RWPE2 (cell line): ENCODE measurements around the gene PSMD3.

Source experiments
- ATAC-seq: fragments of 200-7000 bp; cut with Tn5 transposase; 3 replicates; pipeline ENCODE4 v1.9.1; 2021; ENCODE audit warnings: low read depth
- DNase-seq: peaks from one replicate; pipeline ENCODE4 v3.0.0-alpha.2; 2020; ENCODE audit warnings: low spot score
- H3K27ac ChIP-seq: fragments of 450-650 bp; 2 replicates; pipeline ENCODE4 v1.5.1; 2017; ENCODE audit warnings: mild to moderate bottlenecking; ENCODE audit not compliant: poor library complexity, severe bottlenecking
- H3K27me3 ChIP-seq: fragments of 250-450 bp; sonication (Bioruptor Pico); 2 replicates; pipeline ENCODE4 v1.5.1; 2021; ENCODE audit warnings: mild to moderate bottlenecking, moderate library complexity; ENCODE audit not compliant: insufficient read depth, poor library complexity, severe bottlenecking
- H3K36me3 ChIP-seq: fragments of 250-450 bp; sonication (Bioruptor Pico); 2 replicates; pipeline ENCODE4 v1.5.1; 2020; ENCODE audit warnings: low read depth, mild to moderate bottlenecking, moderate library complexity
- H3K4me1 ChIP-seq: fragments of 250-450 bp; sonication (Bioruptor Pico); 2 replicates; pipeline ENCODE4 v1.5.1; 2021; ENCODE audit warnings: mild to moderate bottlenecking, moderate library complexity; ENCODE audit not compliant: insufficient read depth, poor library complexity, severe bottlenecking
- H3K4me3 ChIP-seq: fragments of 250-450 bp; sonication (Bioruptor Pico); 2 replicates; pipeline ENCODE4 v1.5.1; 2021; ENCODE audit warnings: mild to moderate bottlenecking, moderate library complexity; ENCODE audit not compliant: severe bottlenecking
- H3K9me3 ChIP-seq: fragments of 250-450 bp; sonication (Bioruptor Pico); 2 replicates; pipeline ENCODE4 v1.5.1; 2021; ENCODE audit warnings: mild to moderate bottlenecking, moderate library complexity; ENCODE audit not compliant: severe bottlenecking
- CTCF ChIP-seq: fragments of 450-650 bp; IDR thresholded peaks from one replicate; pipeline ENCODE4 v1.5.1; 2017; ENCODE audit warnings: mild to moderate bottlenecking, moderate library complexity; ENCODE audit not compliant: poor library complexity, severe bottlenecking

PSMD3 gene

GRCh38 chr17:39938140-39938869, 42.3 kb upstream of the PSMD3 start:
- no peaks in the 10 kb centered on the region for H3K27me3 ChIP-seq

GRCh38 chr17:39939106-39939505, 41.5 kb upstream of the PSMD3 start:
- DNase-seq, result no peak
- H3K27me3 ChIP-seq, result no peaks in the 10 kb centered on the region
- H3K9me3 ChIP-seq, result no peaks in the 10 kb centered on the region
- H3K36me3 ChIP-seq, result no peaks in the 10 kb centered on the region
- H3K4me1 ChIP-seq, result no peaks in the 10 kb centered on the region
- no peak overlapping the region for H3K4me3 ChIP-seq
- H3K27ac ChIP-seq, result no peak overlapping the region
- TF ChIP-seq CTCF, result no peak
- no peak for ATAC-seq

More at GRCh38 chr17:39938140-39938869, 42.3 kb upstream of the PSMD3 start:
- ATAC-seq (no peak), DNase-seq (no peak)
- no peaks in the 10 kb centered on the region for H3K36me3 ChIP-seq
- no peak overlapping the region for H3K4me3 ChIP-seq
- no peaks in the 10 kb centered on the region for H3K4me1 ChIP-seq
- TF ChIP-seq CTCF, result no peak
- no peak overlapping the region for H3K27ac ChIP-seq
- no peaks in the 10 kb centered on the region for H3K9me3 ChIP-seq

- Histone ChIP-seq H3K4me3 (no peak overlapping the region), H3K4me1 (no peaks in the 10 kb centered on the region), H3K27ac (no peak overlapping the region), H3K27me3 (no peaks in the 10 kb centered on the region), H3K36me3 (no peaks in the 10 kb centered on the region), H3K9me3 (no peaks in the 10 kb centered on the region)
- DNase-seq (no peak), ATAC-seq (peak; percentile 40; the same call in 1 of the 3 replicates)
- TF ChIP-seq CTCF, result peak; percentile 45
Observed at GRCh38 chr17:39939588-39940419, 40.8 kb upstream of the PSMD3 start.

- ATAC-seq, result no peak
- TF ChIP-seq CTCF, result no peak
- H3K4me3 ChIP-seq, result no peak overlapping the region
Observed at GRCh38 chr17:39943702-39944392, 36.8 kb upstream of the PSMD3 start.

More at GRCh38 chr17:39943702-39944392, 36.8 kb upstream of the PSMD3 start:
- H3K9me3 ChIP-seq, result no peaks in the 10 kb centered on the region
- no peak for DNase-seq
- H3K36me3 ChIP-seq, result no peaks in the 10 kb centered on the region
- no peak overlapping the region for H3K27ac ChIP-seq
- peaks cover 5% of the 10 kb centered on the region for H3K4me1 ChIP-seq
- no peaks in the 10 kb centered on the region for H3K27me3 ChIP-seq
